GM19023 (cell line): ENCODE data around the gene IGHMBP2.
"Not testable (repeated sequence)": the region's sequence is repeated elsewhere in the genome, so short reads cannot be mapped to it uniquely, and the experiment has no call there.

Experiments used
- ATAC-seq: cut with Tn5 transposase; IDR thresholded peaks from one replicate; pipeline ENCODE4 v1.9.1; 2021; ENCODE audit warnings: mild to moderate bottlenecking, moderate library complexity; ENCODE audit not compliant: unreplicated experiment

IGHMBP2 gene

DNA sequence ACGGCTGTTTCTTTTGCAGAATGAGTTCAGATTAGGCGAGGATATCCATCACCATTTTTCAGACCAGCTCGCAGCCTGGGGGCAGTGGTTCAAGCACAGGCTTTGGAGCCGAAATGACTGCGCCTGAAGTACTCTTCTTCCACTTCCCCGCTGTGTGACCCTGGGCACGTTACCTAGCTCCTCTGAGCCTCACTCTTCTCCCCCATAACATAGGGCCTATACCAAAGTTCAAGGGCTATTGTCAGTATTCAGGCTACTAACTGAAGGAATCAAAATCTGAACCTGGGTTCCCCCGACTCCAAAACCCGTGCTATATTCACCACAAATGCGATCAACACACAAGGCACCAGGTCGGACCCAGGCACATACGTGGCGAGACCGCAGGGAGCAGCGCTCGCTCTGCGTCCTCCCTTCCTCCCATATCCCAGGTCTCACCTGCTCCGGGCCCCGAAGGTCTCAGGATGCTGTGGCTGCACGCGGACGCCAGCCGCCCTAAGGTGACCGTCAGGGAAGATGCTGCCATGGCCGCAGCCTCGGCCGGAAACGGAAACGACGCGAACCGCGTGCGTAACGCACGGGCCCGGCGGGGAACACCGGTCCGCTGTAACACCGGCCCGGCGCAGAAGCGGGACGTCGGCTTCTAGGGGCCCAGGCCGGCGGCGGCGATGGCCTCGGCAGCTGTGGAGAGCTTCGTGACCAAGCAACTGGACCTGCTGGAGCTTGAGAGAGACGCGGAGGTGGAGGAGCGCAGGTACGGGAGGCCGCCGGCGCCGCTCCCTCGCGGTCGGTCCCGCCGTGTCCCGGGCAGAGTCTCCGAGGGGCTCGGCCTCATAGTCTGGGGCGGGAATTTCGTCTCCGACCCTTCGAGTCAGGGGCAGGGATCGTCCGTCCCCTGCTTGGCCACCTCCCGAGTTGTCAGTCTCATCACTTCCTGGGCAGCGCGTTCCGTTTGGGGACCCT, at the start of gene IGHMBP2, which contains the start of gene MRPL21:
TSS of gene IGHMBP2 (plus strand) at position 604 of the 960 bp plus-strand sequence. CDS start at position 666, 62 bp downstream.
TSS of gene MRPL21 (minus strand) at position 545 of the 960 bp plus-strand sequence. CDS start at position 523, 22 bp downstream.
- ATAC-seq, result peak; percentile 85

DNA sequence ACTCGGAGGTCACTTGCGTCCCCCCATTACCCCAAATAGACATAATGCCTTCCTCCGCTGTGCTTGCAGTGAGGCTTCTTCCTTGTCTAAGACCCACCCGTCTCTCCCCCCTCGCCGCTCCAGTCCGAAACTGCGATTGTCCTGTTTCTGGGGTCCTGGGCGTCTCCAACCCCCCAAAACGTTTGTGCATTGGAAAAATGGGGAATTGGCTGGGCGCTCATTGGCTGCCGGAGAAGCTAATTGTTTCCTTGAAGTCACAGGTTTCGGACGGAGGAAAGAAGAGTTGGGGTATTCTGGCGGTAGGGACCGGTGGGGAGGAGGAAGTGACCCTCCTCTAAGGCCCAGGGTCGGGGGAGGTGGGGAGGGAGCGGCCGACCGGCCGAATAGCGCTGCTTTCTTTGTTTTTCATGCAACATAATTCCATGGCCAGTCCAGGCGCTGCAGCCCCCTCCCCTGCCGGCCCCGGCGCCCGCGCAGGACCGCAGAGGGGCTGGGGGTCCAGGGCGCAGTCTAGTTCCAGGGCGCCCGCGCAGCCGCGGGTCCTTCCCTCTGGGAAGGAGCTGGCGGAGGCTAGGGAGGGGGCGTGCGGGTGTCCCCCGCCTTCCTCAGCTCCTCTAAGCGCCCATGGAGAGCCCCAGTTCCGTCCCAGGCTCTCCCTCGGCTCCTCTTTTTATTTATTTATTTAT, 49.3 kb upstream of the IGHMBP2 start:
- ATAC-seq, result no peak

- ATAC-seq, result no peak
Measured at GRCh38 chr11:68855205-68855981, 48.3 kb upstream of the IGHMBP2 start.

DNA sequence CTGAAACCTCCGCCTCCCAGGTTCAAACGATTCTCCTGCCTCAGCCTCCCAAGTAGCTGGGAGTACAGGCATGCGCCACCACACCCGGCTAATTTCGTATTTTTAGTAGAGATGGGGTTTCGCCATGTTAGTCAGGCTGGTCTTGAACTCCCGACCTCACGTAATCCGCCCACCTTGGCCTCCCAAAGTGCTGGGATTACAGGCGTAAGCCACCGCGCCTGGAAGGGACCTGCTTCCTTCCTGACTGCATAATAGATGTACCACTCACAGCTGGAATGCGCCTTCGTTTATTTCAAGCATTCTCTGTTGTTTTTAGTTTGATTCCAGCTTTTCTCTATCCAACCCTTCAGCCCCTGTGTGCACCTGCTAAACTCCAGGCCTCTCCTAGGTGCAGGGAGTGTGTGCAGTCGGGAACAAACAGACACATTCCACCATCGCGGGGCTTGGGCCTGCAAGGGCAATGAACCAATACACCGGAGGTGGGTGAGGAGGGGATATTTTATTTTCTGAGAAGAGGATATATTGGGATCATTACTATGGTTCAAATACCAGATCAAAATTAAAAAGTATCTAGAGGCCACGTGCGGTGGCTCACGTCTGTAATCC, 47.2 kb upstream of the IGHMBP2 start:
- not testable (repeated sequence) for ATAC-seq

DNA sequence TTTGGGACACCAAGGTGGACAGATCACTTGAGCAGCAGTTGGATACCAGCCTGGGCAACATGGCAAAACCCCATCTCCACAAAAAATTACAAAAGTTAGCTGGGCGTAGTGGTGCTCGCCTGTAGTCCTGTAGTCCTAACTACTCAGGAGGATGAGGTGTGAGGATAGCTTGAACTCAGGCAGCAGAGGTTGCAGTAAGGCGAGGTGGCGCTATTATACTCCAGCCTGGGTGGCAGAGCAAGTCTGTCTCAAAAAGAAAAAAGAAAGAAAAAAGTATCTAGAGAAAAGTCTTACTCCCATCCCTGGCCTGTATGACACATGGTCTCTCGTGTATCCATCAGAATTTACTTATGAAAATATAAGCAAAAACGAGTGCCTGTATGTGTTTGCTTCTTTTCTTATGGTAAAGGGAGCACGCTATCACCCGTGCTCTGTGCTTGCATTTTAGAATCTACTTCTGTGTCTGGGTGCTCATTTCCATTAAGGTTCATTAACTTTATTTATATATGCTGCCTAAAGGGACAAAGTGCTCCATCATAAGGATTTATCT, 46.6 kb upstream of the IGHMBP2 start:
- no peak for ATAC-seq

DNA sequence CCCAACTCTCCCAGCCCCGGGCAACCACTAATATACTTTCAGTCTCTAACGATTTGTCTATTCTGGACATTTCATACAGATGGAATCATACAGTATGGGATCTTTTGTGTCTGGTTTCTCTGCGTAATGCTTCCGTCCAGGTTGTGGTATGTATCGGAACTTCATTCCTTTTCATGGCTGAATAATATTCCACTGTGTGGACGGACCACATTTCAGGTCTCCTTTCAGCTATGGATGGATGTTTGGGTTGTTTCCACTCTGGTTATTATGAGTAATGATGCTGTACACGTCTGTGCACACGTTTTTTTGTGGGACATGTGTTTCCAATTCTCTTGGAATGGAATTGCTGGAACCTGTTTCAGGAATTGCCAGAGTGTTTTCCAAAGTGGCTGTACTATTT, 44.6 kb upstream of the IGHMBP2 start:
- ATAC-seq, result no peak

DNA sequence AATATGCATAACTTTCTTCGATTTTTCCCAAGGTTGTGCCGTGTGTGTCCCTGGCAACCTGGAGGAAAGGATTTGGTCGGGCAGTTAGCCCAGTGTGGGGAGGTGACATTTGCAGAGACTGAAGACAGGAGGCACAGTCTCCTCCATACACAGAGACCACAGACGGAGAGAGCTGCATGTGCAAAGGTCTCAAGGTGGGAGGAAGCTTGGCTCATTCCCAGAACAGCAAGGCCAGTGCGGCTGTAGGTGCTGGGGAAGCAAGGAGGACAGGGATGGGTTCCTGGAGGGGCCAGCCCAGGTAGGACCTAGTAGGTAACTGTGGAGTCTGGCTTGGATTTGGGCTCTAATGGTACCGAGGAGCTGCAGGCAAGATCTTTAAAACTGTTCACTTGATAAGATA, 41.3 kb upstream of the IGHMBP2 start:
- ATAC-seq, result no peak

GRCh38 chr11:68863553-68864265, 40.0 kb upstream of the IGHMBP2 start:
- ATAC-seq, result no peak

- ATAC-seq, result no peak
Measured at GRCh38 chr11:68865241-68865640, 38.5 kb upstream of the IGHMBP2 start.

DNA sequence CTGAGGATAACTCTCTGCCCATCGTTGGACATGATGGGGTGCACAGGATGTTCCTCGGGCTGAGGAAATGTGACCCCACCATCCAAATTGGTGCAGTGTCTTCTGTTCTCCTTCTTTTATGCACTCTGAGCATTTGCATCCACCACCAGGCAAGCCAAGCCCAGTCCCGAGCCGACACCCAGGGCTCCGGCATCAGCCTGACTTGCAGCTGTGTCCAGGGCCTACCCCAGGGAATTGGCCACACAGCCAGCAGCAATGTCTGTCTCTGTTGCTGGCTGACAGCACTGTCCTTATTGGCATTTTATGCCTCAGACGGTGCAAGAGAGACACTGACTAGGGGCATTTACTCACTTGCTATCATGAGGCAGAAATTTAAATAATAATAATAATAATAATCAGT, 36.6 kb upstream of the IGHMBP2 start:
- ATAC-seq, result no peak

DNA sequence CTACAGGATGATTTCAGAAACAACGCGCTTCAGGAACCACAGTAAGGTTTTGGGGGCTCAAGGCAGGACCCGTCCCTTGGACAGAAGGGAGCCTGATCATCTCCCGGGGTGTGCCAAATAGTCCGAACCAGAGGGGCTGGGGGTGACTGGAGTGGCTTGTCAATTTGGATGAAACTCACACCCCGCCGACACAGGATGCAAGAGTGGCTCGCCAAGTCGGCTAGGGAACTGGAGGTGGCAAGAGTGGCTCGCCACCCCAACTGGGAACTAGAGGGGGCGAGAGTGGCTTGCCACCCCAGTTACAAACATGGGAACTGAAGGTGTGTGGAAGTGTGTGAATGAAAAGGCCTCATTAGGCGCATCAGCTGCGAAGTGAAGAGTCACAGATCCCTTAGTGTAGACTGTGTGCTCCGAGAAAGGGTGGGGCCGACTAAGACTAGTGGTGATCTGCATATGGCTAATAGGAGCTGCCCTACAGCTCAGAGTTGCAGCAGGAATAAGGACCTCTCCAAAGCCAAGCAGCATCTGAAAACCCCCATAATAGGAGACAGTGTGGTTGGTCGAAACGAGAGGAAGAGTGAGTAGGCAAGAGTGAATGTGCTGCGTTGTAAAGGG, 35.4 kb upstream of the IGHMBP2 start:
- no peak for ATAC-seq

DNA sequence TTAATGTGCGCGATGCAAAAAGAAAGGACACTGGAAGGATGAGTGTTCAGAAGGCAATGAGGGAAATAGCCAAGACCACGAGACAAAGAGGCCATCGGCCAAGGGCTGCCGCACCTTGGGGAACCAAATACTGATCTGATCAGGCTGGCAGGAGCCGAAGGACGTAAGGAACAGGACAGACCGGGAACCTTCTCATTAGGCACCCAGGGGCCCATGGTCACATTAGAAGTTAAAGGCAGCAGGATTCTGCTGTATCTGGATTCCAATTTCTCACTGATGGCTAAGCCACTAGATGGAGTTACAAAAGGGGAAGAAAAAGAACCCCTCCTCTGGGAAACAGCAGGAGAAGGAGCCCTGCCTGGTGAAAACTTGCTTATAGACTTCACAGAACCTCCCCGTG, 33.2 kb upstream of the IGHMBP2 start:
- ATAC-seq, result no peak

- no peak for ATAC-seq
Measured at GRCh38 chr11:68872216-68873003, 31.3 kb upstream of the IGHMBP2 start.

DNA sequence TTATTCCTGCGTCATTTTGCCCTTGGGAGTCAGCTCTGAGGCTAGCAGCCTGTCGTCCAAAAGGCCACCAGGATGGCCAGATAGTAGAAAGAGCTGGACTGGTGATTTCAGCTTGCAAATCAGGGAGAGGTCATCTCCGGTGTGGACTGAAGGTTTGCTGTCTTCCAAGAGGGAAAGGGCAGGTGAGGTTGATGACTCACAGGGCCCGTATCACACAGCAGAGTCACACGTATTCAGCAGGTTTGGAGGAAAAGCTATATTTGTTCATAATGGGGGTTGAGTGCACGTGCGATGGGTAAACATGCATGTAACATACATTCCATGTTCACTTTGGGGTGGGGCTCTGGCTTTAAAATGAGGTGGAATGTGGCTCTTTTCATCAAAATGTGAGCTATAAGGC, 25.7 kb upstream of the IGHMBP2 start:
- ATAC-seq, result no peak

DNA sequence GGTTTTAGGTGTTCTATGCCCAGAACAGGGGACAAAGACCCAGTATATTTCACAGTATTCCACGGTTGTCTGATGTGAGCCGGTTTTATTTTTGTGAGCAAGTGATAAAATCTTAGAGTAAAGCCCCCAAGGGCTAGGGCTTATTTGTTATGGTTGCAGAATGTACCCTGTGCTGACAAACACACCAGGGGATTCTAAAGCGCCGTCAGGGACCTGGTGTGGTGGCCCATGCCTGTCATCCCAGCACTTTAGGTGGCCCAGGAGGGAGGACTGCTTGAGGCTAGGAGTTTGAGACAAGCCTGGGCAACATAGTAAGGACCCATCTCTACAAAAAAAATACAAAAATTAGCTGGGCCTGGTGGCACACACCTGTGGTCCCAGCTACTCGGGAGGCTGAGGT, 22.8 kb upstream of the IGHMBP2 start:
- no peak for ATAC-seq

DNA sequence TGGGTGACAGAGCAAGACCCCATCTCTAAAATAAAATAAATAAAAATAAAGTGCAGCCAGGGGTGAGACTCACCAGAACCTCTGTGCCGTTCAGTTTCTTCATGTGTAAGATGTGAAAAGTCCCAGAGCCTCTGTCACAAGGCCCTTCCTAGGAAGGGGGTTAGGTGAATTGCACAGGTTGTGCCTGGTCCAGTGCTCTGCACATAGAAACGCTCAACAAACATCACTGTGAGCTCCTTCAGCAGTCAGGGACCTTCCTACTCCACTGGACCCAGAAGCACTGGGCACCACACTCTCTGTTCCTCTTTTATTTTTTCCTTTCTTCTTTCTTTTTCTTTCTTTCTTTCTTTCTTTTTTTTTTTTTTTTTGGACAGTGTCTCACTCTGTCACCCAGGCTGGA, 22.4 kb upstream of the IGHMBP2 start:
- no peak for ATAC-seq

DNA sequence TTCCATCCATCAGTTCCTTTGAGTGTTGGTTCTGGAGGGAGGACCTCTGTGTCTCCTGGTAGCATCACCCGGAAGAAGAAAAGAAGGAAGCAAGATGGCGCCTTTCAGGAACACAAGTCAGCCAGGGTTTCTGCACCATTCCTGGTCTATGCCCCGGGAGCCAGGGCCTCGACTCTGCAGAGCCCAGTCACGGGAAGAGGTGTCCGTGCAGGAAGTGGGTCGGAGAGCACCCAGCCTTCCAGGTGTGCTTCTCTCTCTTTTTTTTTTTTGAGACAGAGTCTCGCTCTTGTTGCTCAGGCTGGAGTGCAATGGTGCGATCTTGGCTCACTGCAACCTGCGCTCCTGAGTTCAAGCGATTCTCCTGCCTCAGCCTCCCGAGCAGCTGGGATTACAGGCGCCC, 21.3 kb upstream of the IGHMBP2 start:
- no peak for ATAC-seq

DNA sequence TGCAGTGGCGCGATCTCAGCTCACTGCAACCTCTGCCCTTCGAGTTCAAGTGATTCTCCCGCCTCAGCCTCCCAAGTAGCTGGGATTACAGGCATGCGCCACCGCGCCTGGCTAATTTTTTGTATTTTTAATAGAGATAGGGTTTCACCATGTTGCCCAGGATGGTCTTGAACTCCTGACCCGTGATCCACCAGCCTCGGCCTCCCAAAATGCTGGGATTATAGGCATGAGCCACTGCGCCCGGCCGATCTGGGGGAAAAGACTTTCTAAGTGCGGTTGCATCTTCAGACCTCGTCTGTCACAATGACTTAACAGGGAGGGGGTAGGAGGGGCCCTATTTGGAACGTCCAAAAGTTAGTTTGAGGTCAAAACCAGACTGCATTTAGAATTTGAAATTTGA, 18.9 kb upstream of the IGHMBP2 start:
- not testable (repeated sequence) for ATAC-seq
